Inflammatory macrophage treated with lipopolysaccharide for 4 hours (primary cell): Measurements from ENCODE around the gene SSR1.
"Not testable (repeated sequence)": the region's sequence is repeated elsewhere in the genome, so short reads cannot be mapped to it uniquely, and the experiment has no call there.

Experiments used
- DNase-seq: peaks from one replicate; pipeline ENCODE4 v3.0.0-alpha.2; 2020

Gene SSR1

DNA sequence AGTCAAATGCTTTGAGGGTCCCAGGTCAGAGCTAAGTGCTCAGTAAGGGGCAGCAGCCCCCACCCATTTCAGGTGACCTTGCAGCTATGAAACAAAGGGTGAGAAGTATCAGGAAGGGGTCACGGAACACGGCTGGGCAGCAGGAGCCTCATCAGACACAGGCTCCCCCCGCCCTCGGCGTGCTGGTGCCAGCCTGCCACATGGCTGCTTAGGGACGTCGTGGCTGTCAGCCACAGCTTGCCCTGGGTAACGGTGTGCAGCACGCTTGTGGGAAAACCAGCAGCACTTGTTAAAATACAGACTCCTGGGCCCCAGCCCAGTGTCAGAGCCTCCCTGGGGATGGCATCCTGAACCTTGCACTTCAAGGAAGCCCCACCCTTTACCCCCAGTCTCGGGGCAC is 39.3 kb downstream of the SSR1 start:
- DNase-seq, result no peak

DNA sequence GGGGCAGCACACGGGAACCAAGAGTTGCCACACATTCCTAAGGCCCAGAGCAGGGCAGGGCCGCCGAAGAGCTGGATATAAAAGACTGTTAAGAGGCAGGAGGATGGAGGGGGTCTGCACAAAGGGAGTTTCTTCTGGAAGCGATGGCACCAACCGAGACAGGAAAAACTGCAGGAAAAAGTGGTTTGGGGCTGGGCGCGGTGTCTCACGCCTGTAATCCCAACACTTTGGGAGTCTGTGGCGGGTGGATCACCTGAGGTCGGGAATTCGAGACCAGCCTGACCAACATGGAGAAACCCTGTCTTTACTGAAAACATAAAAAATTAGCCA is 41.8 kb downstream of the SSR1 start:
- DNase-seq, result peak; percentile 37

- DNase-seq, result no peak
Observed at GRCh38 chr6:7270320-7271204, 42.4 kb downstream of the SSR1 start.

DNA sequence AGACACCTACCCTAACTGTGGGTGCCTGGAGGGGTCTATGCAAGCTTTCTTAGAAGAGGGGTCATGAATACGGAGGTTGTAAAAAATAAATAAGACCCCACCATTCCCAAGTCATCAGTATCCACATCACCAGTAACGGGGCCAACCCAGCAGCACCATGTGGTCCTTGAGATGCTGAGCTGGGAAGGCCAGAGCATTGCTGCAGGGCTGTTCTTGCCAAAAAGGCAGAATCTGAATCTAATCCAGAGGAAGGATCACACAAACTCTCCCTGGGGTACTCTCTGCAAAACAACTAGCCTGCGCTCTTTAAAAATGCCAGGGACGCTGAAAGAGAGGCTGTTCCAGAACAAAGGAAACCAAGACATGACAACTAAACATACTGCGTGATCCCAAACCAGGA is 43.2 kb downstream of the SSR1 start:
- no peak for DNase-seq

DNA sequence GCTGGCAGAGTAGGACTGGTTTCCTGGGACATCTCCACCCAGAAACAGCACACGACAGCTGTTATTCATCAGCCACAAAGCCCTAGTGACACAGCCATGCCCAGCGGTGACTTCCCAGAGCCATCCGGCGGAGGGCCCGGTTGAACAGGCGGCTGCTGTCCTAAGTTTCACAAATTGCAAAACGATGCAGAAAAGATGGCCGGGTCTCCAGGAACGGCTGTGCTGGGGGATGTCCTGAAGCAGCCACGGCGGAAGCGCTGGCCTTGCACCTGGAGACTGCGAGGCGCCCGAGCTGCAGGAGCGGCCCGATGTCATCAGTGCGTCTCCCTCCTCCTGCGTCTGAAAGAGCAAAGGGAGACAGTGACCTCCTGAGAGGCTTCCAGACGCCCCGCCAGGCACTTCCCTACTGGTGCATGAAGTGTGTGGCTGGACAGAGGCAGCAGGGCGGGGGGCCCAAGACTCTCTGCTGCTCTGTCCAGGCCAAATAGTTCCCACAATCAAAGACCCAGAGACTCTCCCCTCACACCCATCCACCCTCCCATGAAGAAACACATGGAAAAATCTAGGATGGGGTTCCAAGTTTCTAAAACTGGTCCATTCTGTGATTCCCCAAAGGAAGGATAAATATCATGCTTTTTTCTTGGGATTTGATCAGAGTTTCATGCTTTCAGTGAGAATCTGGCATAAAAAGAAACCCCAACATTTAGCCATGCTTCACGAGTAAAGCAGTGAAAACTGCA is 44.0 kb downstream of the SSR1 start:
- DNase-seq, result no peak

- no peak for DNase-seq
Observed at GRCh38 chr6:7268362-7268761, 44.6 kb downstream of the SSR1 start.

GRCh38 chr6:7267466-7268091 is 45.4 kb downstream of the SSR1 start:
- peak; percentile 63 for DNase-seq

- no peak for DNase-seq
Observed at GRCh38 chr6:7267071-7267465, 45.9 kb downstream of the SSR1 start.

DNA sequence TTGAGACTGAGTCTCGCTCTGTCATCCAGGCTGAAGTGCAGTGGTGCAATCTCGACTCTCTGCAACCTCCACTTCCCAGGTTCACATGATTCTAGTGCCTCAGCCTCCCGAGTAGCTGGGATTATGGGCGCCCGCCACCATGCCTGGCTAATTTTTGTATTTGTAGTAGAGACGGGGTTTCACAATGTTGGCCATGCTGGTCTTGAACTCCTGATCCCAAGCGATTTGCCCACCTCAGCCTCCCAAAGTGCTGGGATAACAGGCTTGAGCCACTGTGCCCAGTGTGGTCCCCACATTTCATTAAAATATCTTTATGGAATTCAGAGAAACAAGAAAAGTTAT is 47.6 kb downstream of the SSR1 start:
- not testable (repeated sequence) for DNase-seq

- no peak for DNase-seq
Observed at GRCh38 chr6:7264686-7265384, 48.2 kb downstream of the SSR1 start.

DNA sequence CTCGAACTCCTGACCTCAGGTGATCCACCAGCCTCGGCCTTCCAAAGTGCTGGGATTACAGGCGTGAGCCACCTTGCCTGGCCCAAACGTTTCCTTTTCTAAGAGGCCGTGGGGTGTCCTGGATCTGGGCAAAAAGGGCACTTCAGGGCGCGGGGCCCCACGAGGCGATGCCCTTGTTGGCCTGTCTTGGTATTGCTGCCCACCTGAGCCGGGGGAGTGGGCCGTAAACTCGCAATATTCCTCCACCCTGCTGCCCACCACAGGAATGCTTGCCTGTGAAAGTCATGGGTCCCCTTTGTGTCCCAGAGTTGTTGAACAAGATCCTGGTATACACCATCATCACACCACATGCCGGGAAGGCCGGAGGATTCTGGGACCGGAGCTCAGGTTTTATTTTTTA is 49.0 kb downstream of the SSR1 start:
- DNase-seq, result no peak

- DNase-seq, result not testable (repeated sequence)
Observed at GRCh38 chr6:7263519-7263805, 49.5 kb downstream of the SSR1 start.

DNA sequence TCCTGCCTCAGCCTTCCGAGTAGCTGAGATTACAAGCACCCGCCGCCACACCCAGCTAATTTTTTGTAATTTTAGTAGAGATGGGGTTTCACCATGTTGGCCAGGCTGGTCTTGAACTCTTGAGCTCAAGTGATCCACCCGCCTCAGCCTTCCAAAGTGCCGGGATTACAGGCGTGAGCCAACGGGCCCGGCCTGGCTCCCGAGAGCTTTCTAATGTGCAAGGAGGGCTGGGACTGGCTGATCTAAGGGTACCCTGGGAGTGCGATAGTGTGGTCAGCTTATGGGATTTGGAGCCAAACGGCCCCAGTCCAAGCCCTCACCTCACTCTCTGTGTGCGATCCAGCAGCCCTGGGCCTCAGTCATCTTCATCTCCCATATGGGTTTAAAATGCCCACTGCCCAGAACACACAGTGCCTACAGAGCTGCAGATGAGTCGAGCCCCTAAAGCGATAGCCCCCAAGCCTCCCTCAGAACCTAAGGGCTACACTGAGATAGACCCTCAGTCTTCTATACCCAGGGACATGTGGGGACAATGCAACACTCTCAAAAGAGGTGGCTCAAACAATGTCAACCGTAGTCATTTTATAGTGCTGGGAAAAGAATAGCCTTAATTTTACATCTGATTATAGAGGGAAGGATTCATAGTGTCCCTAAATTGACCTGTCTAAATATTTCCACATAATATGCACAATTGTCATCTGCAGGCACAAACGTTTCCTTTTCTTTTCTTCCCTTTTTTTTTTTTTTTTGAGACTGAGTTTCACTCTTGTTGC is 50.1 kb downstream of the SSR1 start:
- peak; percentile 76 for DNase-seq

DNA sequence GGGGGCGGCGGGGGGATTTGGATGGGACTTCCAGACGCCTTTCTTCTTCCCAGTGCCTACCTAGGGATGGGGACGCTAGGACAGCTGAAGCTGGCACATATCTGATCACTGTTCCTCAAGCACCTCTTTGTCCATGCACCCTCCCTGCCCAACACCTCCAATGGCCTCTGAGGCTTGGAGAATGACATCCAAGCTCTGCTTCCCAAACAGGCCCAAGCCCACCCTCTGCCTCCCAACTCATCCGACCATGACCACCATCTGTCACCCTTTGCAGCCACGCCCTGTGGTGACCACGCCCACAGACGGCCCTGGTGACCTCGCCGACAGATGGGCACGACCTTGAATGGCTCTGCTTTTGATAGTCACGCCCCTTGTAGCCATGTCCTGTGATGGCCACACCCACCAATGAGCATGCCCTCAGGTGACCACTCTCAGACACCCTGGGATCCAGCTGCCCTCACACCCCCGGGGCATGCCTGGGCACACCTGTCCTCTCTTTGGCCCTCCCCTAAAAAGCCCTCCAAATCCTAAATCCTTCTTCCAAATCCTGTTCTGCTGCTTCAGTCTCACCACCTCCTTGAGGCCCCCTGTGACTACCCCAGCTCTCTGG is 51.0 kb downstream of the SSR1 start:
- peak; percentile 72 for DNase-seq

GRCh38 chr6:7261032-7261841 is 51.8 kb downstream of the SSR1 start:
- DNase-seq, result peak; percentile 93

- DNase-seq, result no peak
Observed at GRCh38 chr6:7260291-7261031, 52.5 kb downstream of the SSR1 start.

GRCh38 chr6:7258231-7258763 is 54.7 kb downstream of the SSR1 start:
- no peak for DNase-seq

GRCh38 chr6:7257521-7258230 is 55.3 kb downstream of the SSR1 start:
- DNase-seq, result no peak

DNA sequence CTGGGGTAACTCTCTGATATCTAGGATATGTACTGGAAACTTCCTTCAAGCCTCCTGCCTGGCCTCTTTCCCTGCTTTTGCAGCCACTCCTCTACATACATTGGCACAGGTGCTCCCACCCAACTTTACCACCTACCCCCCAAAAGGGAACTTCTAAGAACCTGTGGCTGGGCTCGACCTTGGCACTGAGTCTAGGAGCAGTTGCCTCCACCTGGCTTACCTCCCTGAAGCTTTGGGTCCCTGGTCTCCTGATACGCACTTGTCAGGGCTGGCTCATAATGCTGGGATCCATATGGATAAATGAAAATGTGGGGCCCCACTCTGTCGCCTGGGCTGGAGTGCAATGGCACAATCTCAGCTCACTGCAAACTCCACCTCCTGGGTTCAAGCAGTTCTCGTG is 56.2 kb downstream of the SSR1 start:
- no peak for DNase-seq

GRCh38 chr6:7255918-7256317 is 57.1 kb downstream of the SSR1 start:
- no peak for DNase-seq
